HepG2 (cell line): ENCODE data around the gene SLX9. TPM values are rescaled to one million over a fixed set of nuclear protein-coding genes. Genes with fewer than 3 reads are reported as not detected.

Experiments
- ATAC-seq: fragments of 200-7000 bp; cut with Tn5 transposase; 3 replicates; pipeline ENCODE4 v1.9.1; 2020; ENCODE audit warnings: mild to moderate bottlenecking, moderate library complexity
- BruUV-seq: library from RNA; stranded (reverse); fragments of 400-500 nt; replicated peaks from 2 replicates; lab custom pipeline; 2021; lab: Mats Ljungman, UMichigan
- CTCF ChIA-PET: fragments of 300-600 bp; formaldehyde crosslinking; extraction: SDS; loops from one replicate; lab custom pipeline; 2021; ENCODE audit warnings: low total read pairs, inconsistent platforms, low intra/inter-chr PET ratio; lab: Yijun Ruan, JAX
- POLR2A ChIA-PET: fragments of 350-600 bp; sonication (Branson Sonifier 250); formaldehyde crosslinking; loops from one replicate; lab custom pipeline; 2020; ENCODE audit warnings: antibody characterized with exemption, inconsistent platforms; lab: Yijun Ruan, JAX
- DNase-seq: peaks from one replicate; pipeline ENCODE4 v3.0.0-alpha.2; 2015; ENCODE audit warnings: low spot score
- FAIRE-seq: peaks from 3 replicates; lab custom pipeline; 2011; peaks lifted over from hg19 to GRCh38; lab: Jason Lieb, UNC
- H2AFZ ChIP-seq: one replicate; pipeline ENCODE4 v1.6.1; 2011; ENCODE audit warnings: low read length, inconsistent platforms
- H3K27ac ChIP-seq: fragments of 300-600 bp; 3 replicates; pipeline ENCODE4 v1.8.0; 2011; ENCODE audit warnings: mixed run types, mild to moderate bottlenecking, mixed read lengths, low read length, inconsistent platforms; ENCODE audit not compliant: insufficient read depth; ENCODE audit errors: extremely low read length
- H3K27me3 ChIP-seq, 2 experiments: fragments of 200-600 bp in 1 of 2; 2 replicates in 1 of 2; 3 replicates in 1 of 2; pipeline versions ENCODE4 v1.6.0 to v1.8.0; 2011; ENCODE audit warnings: low read length in 2 of 2, mild to moderate bottlenecking in 2 of 2, moderate library complexity in 2 of 2, inconsistent platforms in 1 of 2; ENCODE audit not compliant: insufficient read depth in 2 of 2, control insufficient read depth in 1 of 2
- H3K36me3 ChIP-seq, 2 experiments: fragments of 200-600 bp in 1 of 2; replicated peaks in 1 of 2; 2 replicates in 1 of 2; 3 replicates in 1 of 2; pipeline versions ENCODE4 v1.5.1 to v1.8.0; 2011; ENCODE audit warnings: low read length in 2 of 2, inconsistent platforms in 1 of 2; ENCODE audit not compliant: insufficient read depth in 2 of 2, control insufficient read depth in 1 of 2
- H3K4me1 ChIP-seq: 2 replicates; pipeline ENCODE4 v1.5.1; 2012; ENCODE audit warnings: low read length, inconsistent platforms; ENCODE audit not compliant: insufficient read depth
- H3K4me2 ChIP-seq: 2 replicates; pipeline ENCODE4 v1.6.0; 2011; ENCODE audit warnings: low read depth, low read length, inconsistent platforms
- H3K4me3 ChIP-seq, 3 experiments: fragments of 200-600 bp in 1 of 3; sonication (generic), shearing (Covaris generic) in 1 of 3; replicated peaks in 1 of 3; 2 replicates each; pipeline ENCODE4 v1.5.1; 2011 to 2016; ENCODE audit warnings: low read length in 3 of 3, inconsistent platforms in 2 of 3, low read depth in 2 of 3, mild to moderate bottlenecking in 2 of 3, control low read depth in 1 of 3, mixed read lengths in 1 of 3; ENCODE audit not compliant: insufficient read depth in 1 of 3
- H3K79me2 ChIP-seq: one replicate; pipeline ENCODE4 v1.6.1; 2011; ENCODE audit warnings: low read length, inconsistent platforms; ENCODE audit not compliant: insufficient read depth
- H3K9ac ChIP-seq: 2 replicates; pipeline ENCODE4 v1.6.0; 2011; ENCODE audit warnings: mild to moderate bottlenecking, low read depth, low read length, inconsistent platforms; ENCODE audit not compliant: insufficient read depth
- H3K9me3 ChIP-seq: 2 replicates; pipeline ENCODE4 v1.5.1; 2012; ENCODE audit warnings: mild to moderate bottlenecking, low read length
- H4K20me1 ChIP-seq: 2 replicates; pipeline ENCODE4 v1.6.0; 2011; ENCODE audit warnings: inconsistent platforms, mild to moderate bottlenecking, low read length, moderate library complexity; ENCODE audit not compliant: insufficient read depth
- BHLHE40 ChIP-seq: IDR thresholded peaks from 2 replicates; pipeline ENCODE4 v1.6.1; 2011; ENCODE audit warnings: low read length, improper control_type of control experiment
- PLRG1 ChIP-seq: fragments of 450-650 bp; conservative IDR thresholded peaks from 2 replicates; pipeline ENCODE4 v1.6.1; 2016
- SAFB2 ChIP-seq: sonication (generic); formaldehyde crosslinking; IDR thresholded peaks from 2 replicates; pipeline ENCODE4 v1.5.1; 2020; ENCODE audit warnings: missing genetic modification reagents, low read depth, mild to moderate bottlenecking, borderline replicate concordance
- U2AF2 ChIP-seq: fragments of 200-400 bp; formaldehyde crosslinking; IDR thresholded peaks from 2 replicates; pipeline ENCODE4 v1.6.1; 2017; ENCODE audit warnings: low read depth, mild to moderate bottlenecking, low read length
- ZNF224 ChIP-seq: sonication (generic); formaldehyde crosslinking; IDR thresholded peaks from 2 replicates; pipeline ENCODE4 v1.5.0; 2020; ENCODE audit warnings: mild to moderate bottlenecking, missing genetic modification reagents
- ZNF30 ChIP-seq: sonication (generic); formaldehyde crosslinking; IDR thresholded peaks from 2 replicates; pipeline ENCODE4 v1.5.0; 2020; ENCODE audit warnings: mild to moderate bottlenecking, missing genetic modification reagents
- ZNF501 ChIP-seq: sonication (generic); formaldehyde crosslinking; IDR thresholded peaks from 2 replicates; pipeline ENCODE4 v1.5.1; 2020; ENCODE audit warnings: mild to moderate bottlenecking, moderate library complexity, missing genetic modification reagents
- ZNF687 ChIP-seq: sonication (generic); formaldehyde crosslinking; IDR thresholded peaks from 2 replicates; pipeline ENCODE4 v1.5.1; 2020; ENCODE audit warnings: mild to moderate bottlenecking, missing genetic modification reagents, moderate library complexity
- ZNF879 ChIP-seq: sonication (generic); formaldehyde crosslinking; IDR thresholded peaks from 2 replicates; pipeline ENCODE4 v1.8.1; 2023; ENCODE audit warnings: missing genetic modification reagents
- ZNF883 ChIP-seq: sonication (generic); formaldehyde crosslinking; IDR thresholded peaks from 2 replicates; pipeline ENCODE4 v1.5.1; 2020; ENCODE audit warnings: mild to moderate bottlenecking, missing genetic modification reagents; ENCODE audit errors: not compliant biosample characterization
- ZUFSP ChIP-seq: sonication (generic); formaldehyde crosslinking; IDR thresholded peaks from 2 replicates; pipeline ENCODE4 v1.9.0; 2021; ENCODE audit warnings: missing genetic modification reagents, mild to moderate bottlenecking, borderline replicate concordance
- WGBS: methylation state at CpG from one replicate; pipeline ENCODE4 v1.1.6; 2017; ENCODE audit warnings: low lambda C conversion rate; 5-methylcytosine and 5-hydroxymethylcytosine counted together
- in situ Hi-C: cut with HindIII; loops from 2 replicates; pipeline ENCODE4 v1.10.0; 2017; ENCODE audit warnings: low pct_unique_long_range_greater_than_20kb; ENCODE audit not compliant: extremely low pct_ligation_motif_present
- intact Hi-C: fragments of 100-400 bp; cut with micrococcal nuclease; formaldehyde crosslinking; loops from one replicate; pipeline ENCODE4 v1.10.0; 2022; ENCODE audit not compliant: unreplicated experiment
- polyA plus RNA-seq, 8 experiments: library from polyadenylated mRNA; depleted of rRNA in 3 of 8; stranded (reverse) in 7 of 8; unstranded in 1 of 8; fragments of >200 nt; fragmentation: Illumina TruSeq in 4 of 8; extraction: Trizol in 4 of 8; gene quantifications; 2 replicates each; pipeline versions ENCODE4 v1.2.1 to v1.2.3, GENCODE V29; 2011 to 2016; ENCODE audit warnings: low read depth in 4 of 8, missing spikeins in 1 of 8, mixed read lengths in 1 of 8; ENCODE audit not compliant: insufficient read depth in 1 of 8
- total RNA-seq, 5 experiments: library from RNA; depleted of rRNA; stranded (reverse); fragments of >200 nt; fragmentation: Illumina TruSeq; extraction: Trizol; gene quantifications; 2 replicates each; pipeline ENCODE4 v1.2.3, GENCODE V29; 2016; ENCODE audit warnings: low read depth in 1 of 5

The SLX9 gene
- total and polyA plus RNA-seq, 2 of the 13 experiments (the other 11 are each of a cell fraction or from before 2014, with no cell fraction given): 21.0 to 47.1 TPM

- TF ChIP-seq ZNF687 (CRISPR knock-in tag): peak; percentile 82
Measured at GRCh38 chr21:44912506-44913412, 27.1 kb upstream of the SLX9 start (continued).

- H3K4me2 ChIP-seq: peak overlapping the region; percentile 97
- TF ChIP-seq ZNF883 (CRISPR knock-in tag) (no peak), ZNF879 (0 out of 2 replicates have a peak, but pooled peaks have one; percentile 12), BHLHE40 (peak; percentile 82), U2AF2 (no peak), ZNF501 (CRISPR knock-in tag) (peak; percentile 6; the same call in 1 of the 2 replicates), PLRG1 (no peak), SAFB2 (no peak), ZUFSP (no peak), ZNF30 (CRISPR knock-in tag) (no peak), ZNF224 (CRISPR knock-in tag) (no peak)
Measured at GRCh38 chr21:44913425-44914175, 26.2 kb upstream of the SLX9 start.

More at GRCh38 chr21:44913425-44914175, 26.2 kb upstream of the SLX9 start:
- no peaks in the 10 kb centered on the region for H4K20me1 ChIP-seq
- peaks cover 94% of the 10 kb centered on the region for H3K4me1 ChIP-seq
- no peak for DNase-seq
- no peak for FAIRE-seq
- peak overlapping the region; percentile 91 for H3K27ac ChIP-seq
- BruUV-seq: no TSS peak
- no peaks in the 10 kb centered on the region for H3K79me2 ChIP-seq
- POLR2A ChIA-PET: interaction anchor here (0.6 to 5.8 kb wide), 20 partner anchors 14 to 558 kb away, joined by 3 to 50 read pairs (median 5); partner anchors contain the start of genes PTTG1IP, SLX9 and UBE2G2
- peak; percentile 62 for ATAC-seq
- intact Hi-C loops (loop anchor here (5.0 to 10.0 kb wide), 2 partner anchors 69 to 111 kb away; partner anchors contain the start of gene UBE2G2), in situ Hi-C loops (loop anchor here (5.0 kb wide), 2 partner anchors 66 to 111 kb away; partner anchors contain the start of gene UBE2G2)
- H3K27me3 ChIP-seq: no peaks in the 10 kb centered on the region; a peak in 1 of 5 replicates
- H3K4me3 ChIP-seq: peak overlapping the region; percentile 57 to 75 (median 58)
- 0% methylated on average over 1 of the region's 7 CpGs for WGBS
- peak overlapping the region; percentile 74 for H3K9ac ChIP-seq
- H2AFZ ChIP-seq: no peak overlapping the region
- H3K9me3 ChIP-seq: no peaks in the 10 kb centered on the region
- no peaks in the 10 kb centered on the region for H3K36me3 ChIP-seq
- CTCF ChIA-PET: no interaction called here
